ENCODE measurements around the gene ACACA. TPM values are rescaled to one million over a fixed set of nuclear protein-coding genes. Genes with fewer than 3 reads are reported as not detected.

Gene ACACA
- total RNA-seq, 1 donor from 2014 or later = 110 TPM

DNA sequence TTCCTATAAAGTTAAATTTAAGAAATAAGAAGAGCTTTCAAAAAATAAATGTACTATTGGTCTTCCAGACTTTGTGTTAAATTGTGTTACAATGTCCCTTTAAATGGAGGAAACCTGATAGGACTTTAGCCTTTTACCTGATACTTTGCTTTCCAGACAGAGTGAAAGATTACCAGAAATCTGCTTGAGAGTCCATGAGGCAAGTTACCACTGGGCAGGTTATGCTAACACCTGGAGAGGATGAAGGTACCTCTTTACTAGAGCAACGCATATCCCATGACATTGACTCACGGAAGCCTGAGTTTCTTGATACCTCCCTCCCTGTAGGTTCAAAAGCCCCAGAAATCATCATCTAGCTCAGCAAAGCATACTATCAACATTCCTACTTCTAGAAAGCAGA, 174.7 kb downstream of the ACACA start:
- Histone ChIP-seq H3K4me1 (no peaks in the 10 kb centered on the region), H3K27me3 (no peaks in the 10 kb centered on the region), H3K9me3 (no peaks in the 10 kb centered on the region), H3K27ac (no peak overlapping the region), H3K4me3 (no peak overlapping the region), H3K36me3 (peaks cover 65% of the 10 kb centered on the region)
- intact Hi-C loops (cut with DNase I) = no loop called here
- DNase-seq (no peak), ATAC-seq (no peak)
- no peak for TF ChIP-seq CTCF (IDR thresholded peaks at IDR 0.05)

GRCh38 chr17:37230633-37231032, 176.0 kb downstream of the ACACA start:
- H3K4me1 ChIP-seq = no peaks in the 10 kb centered on the region
- no peaks in the 10 kb centered on the region for H3K9me3 ChIP-seq
- peaks cover 61% of the 10 kb centered on the region for H3K36me3 ChIP-seq
- TF ChIP-seq CTCF (IDR thresholded peaks at IDR 0.05) = no peak
- no peak overlapping the region for H3K27ac ChIP-seq
- no peaks in the 10 kb centered on the region for H3K27me3 ChIP-seq
- DNase-seq (no peak), ATAC-seq (no peak)
- intact Hi-C loops (cut with DNase I) = no loop called here
- H3K4me3 ChIP-seq = no peak overlapping the region

- Histone ChIP-seq H3K27ac (no peak overlapping the region), H3K4me3 (no peak overlapping the region), H3K9me3 (no peaks in the 10 kb centered on the region), H3K27me3 (no peaks in the 10 kb centered on the region), H3K36me3 (peaks cover 68% of the 10 kb centered on the region), H3K4me1 (no peaks in the 10 kb centered on the region)
- no peak for TF ChIP-seq CTCF (IDR thresholded peaks at IDR 0.05)
- no peak for DNase-seq
- intact Hi-C loops (cut with DNase I) = no loop called here
- no peak for ATAC-seq
Measured at GRCh38 chr17:37225465-37225864, 181.2 kb downstream of the ACACA start.

GRCh38 chr17:37221865-37222264, 184.8 kb downstream of the ACACA start:
- intact Hi-C loops (cut with DNase I) = no loop called here
- H3K9me3 ChIP-seq = no peaks in the 10 kb centered on the region
- TF ChIP-seq CTCF (IDR thresholded peaks at IDR 0.05) = no peak
- no peak overlapping the region for H3K27ac ChIP-seq
- ATAC-seq = no peak
- peaks cover 61% of the 10 kb centered on the region for H3K36me3 ChIP-seq
- H3K27me3 ChIP-seq = no peaks in the 10 kb centered on the region
- no peak for DNase-seq
- H3K4me3 ChIP-seq = no peak overlapping the region
- no peaks in the 10 kb centered on the region for H3K4me1 ChIP-seq

GRCh38 chr17:37220607-37220953, 186.1 kb downstream of the ACACA start:
- ATAC-seq (no peak), DNase-seq (no peak)
- intact Hi-C loops (cut with DNase I) = no loop called here
- Histone ChIP-seq H3K27me3 (no peaks in the 10 kb centered on the region), H3K4me3 (no peak overlapping the region), H3K4me1 (no peaks in the 10 kb centered on the region), H3K27ac (no peak overlapping the region), H3K9me3 (no peaks in the 10 kb centered on the region), H3K36me3 (peaks cover 52% of the 10 kb centered on the region)
- TF ChIP-seq CTCF (IDR thresholded peaks at IDR 0.05) = no peak

DNA sequence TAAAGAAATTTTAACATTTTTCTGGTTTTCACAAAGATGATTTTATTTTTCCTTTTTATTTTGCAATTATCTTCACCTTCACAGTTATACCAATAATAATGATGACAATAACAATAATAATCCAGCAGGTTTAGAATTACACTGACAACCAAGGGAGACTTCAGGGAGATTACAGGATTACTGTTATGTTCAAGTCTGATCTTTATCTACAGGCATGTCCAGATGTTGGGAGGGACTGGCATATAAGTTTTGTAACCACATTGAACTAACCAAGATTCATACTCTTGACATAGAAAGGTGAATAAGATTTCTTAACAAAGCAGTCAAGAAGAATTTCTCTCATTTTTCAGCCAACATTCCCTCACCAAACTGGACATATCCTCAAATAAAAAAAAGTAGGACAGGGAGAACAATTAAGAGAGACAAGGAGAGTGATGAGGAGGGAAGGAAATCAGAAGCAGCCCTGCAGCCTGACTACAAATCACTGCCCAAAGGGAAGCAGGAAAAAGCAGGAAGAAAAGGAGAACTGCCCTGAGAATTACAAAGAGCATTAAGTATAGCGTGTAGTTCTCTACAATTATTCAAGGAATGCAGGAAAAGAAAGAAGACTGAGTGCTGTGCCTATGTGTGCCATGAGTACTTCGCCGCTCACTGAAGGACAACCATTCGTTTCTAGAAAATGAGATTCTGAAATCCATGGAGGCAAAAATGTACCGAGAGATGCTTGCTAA, 186.6 kb downstream of the ACACA start:
- Histone ChIP-seq H3K4me3 (no peak overlapping the region), H3K27me3 (no peaks in the 10 kb centered on the region), H3K9me3 (no peaks in the 10 kb centered on the region), H3K4me1 (no peaks in the 10 kb centered on the region), H3K36me3 (peaks cover 49% of the 10 kb centered on the region), H3K27ac (no peak overlapping the region)
- intact Hi-C loops (cut with DNase I) = no loop called here
- ATAC-seq (no peak), DNase-seq (no peak)
- no peak for TF ChIP-seq CTCF (IDR thresholded peaks at IDR 0.05)

All from upper lobe of right lung (tissue), 1 donor.